Measurements from ENCODE around the gene UBL4A.

- TF ChIP-seq POLR2A (IDR thresholded peaks at IDR 0.05; ENCODE audit: low read depth, low read length) (no peak), POLR2AphosphoS5 (IDR thresholded peaks at IDR 0.05; ENCODE audit: low read depth, low read length) (no peak)
Measured at GRCh38 chrX:154452823-154453222, 33.6 kb downstream of the UBL4A start.
